GM10266 (cell line): ENCODE data around the gene CHIA.

Experiments used
- DNase-seq: peaks from one replicate; pipeline ENCODE4 v3.0.0; 2012; ENCODE audit errors: extremely low spot score
- CTCF ChIP-seq: IDR thresholded peaks from 2 replicates; pipeline ENCODE4 v1.5.1; 2012; ENCODE audit warnings: mild to moderate bottlenecking, low read depth; ENCODE audit not compliant: control insufficient read depth, insufficient read depth; ENCODE audit errors: missing control alignments

The CHIA gene

GRCh38 chr1:111253876-111254275, 36.8 kb upstream of the CHIA start:
- no peak for TF ChIP-seq CTCF
- no peak for DNase-seq

GRCh38 chr1:111256988-111257658, 33.5 kb upstream of the CHIA start:
- TF ChIP-seq CTCF: no peak
- no peak for DNase-seq

GRCh38 chr1:111267801-111268508, 22.7 kb upstream of the CHIA start:
- no peak for TF ChIP-seq CTCF
- no peak for DNase-seq

- no peak for TF ChIP-seq CTCF
- DNase-seq: no peak
Observed at GRCh38 chr1:111269825-111270406, 20.7 kb upstream of the CHIA start.

- no peak for TF ChIP-seq CTCF
- DNase-seq: no peak
Observed at GRCh38 chr1:111270771-111271463, 19.7 kb upstream of the CHIA start.

GRCh38 chr1:111271464-111271801, 19.2 kb upstream of the CHIA start:
- TF ChIP-seq CTCF: no peak
- DNase-seq: no peak

GRCh38 chr1:111272081-111272480, 18.6 kb upstream of the CHIA start:
- TF ChIP-seq CTCF: no peak
- no peak for DNase-seq
